Esophagus squamous epithelium (tissue), 4 donors: ENCODE measurements around the gene PIGU.

Experiments used
- POLR2A ChIP-seq, 4 donors: fragments of 450-650 bp; IDR thresholded peaks; one replicate each; pipeline ENCODE4 v1.6.1; 2017; ENCODE audit warnings: antibody characterized with exemption in 4 of 4, mild to moderate bottlenecking in 4 of 4, moderate library complexity in 3 of 4
- TF ChIP-seq, protein P1 (sequence below), 6 experiments: fragments of 450-650 bp in 4 of 6; fragments of 200-600 bp in 2 of 6; sonication (generic) in 2 of 6; IDR thresholded peaks; one replicate each; pipeline ENCODE4 v1.5.1; 2016 to 2019; ENCODE audit warnings: antibody characterized with exemption in 6 of 6, mild to moderate bottlenecking in 4 of 6, moderate library complexity in 4 of 6

GRCh38 chr20:34595377-34596184, 81.3 kb downstream of the PIGU start:
- TF ChIP-seq, protein P1, sequence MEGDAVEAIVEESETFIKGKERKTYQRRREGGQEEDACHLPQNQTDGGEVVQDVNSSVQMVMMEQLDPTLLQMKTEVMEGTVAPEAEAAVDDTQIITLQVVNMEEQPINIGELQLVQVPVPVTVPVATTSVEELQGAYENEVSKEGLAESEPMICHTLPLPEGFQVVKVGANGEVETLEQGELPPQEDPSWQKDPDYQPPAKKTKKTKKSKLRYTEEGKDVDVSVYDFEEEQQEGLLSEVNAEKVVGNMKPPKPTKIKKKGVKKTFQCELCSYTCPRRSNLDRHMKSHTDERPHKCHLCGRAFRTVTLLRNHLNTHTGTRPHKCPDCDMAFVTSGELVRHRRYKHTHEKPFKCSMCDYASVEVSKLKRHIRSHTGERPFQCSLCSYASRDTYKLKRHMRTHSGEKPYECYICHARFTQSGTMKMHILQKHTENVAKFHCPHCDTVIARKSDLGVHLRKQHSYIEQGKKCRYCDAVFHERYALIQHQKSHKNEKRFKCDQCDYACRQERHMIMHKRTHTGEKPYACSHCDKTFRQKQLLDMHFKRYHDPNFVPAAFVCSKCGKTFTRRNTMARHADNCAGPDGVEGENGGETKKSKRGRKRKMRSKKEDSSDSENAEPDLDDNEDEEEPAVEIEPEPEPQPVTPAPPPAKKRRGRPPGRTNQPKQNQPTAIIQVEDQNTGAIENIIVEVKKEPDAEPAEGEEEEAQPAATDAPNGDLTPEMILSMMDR (IDR thresholded peaks at IDR 0.05) = no peak
- no peak for TF ChIP-seq POLR2A (IDR thresholded peaks at IDR 0.05)
